SU-DHL-6 (cell line): ENCODE measurements around the gene AKT1.

ENCODE experiments used
- EZH2phosphoT487 ChIP-seq: fragments of 200-600 bp; sonication (generic), shearing (Covaris generic); conservative IDR thresholded peaks from 2 replicates; pipeline ENCODE4 v1.6.1; 2018; ENCODE audit warnings: mild to moderate bottlenecking, antibody characterized with exemption, low read length, moderate library complexity, mixed read lengths
- TF ChIP-seq, protein P1 (sequence below): fragments of 200-600 bp; sonication (generic); IDR thresholded peaks from one replicate; pipeline ENCODE4 v1.5.1; 2017; ENCODE audit warnings: antibody characterized with exemption, mild to moderate bottlenecking, low read length, moderate library complexity; ENCODE audit not compliant: insufficient read depth, poor library complexity, severe bottlenecking

DNA sequence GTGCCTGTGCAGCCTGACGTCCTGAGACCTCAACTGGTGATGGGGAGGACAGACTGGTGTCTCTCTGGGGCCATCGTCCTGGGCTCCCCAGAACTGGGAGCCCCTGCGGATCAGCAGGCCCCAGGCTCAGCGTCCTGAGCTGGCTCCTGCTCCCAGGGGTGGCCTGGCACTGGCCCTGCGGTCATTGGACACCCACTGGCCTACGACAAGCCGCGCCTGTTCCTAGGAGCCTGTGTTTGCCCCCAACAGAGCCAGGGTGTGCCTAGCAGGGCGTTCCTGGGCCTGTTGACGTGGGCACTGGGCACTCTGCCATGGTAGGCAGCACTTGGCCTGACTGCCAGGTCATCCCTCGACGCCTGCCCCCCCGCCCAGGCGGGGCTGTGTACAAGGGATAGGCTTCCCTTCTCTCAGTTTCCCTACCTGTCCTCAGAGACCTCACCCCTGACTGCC, 63.2 kb downstream of the AKT1 start:
- TF ChIP-seq, protein P1, sequence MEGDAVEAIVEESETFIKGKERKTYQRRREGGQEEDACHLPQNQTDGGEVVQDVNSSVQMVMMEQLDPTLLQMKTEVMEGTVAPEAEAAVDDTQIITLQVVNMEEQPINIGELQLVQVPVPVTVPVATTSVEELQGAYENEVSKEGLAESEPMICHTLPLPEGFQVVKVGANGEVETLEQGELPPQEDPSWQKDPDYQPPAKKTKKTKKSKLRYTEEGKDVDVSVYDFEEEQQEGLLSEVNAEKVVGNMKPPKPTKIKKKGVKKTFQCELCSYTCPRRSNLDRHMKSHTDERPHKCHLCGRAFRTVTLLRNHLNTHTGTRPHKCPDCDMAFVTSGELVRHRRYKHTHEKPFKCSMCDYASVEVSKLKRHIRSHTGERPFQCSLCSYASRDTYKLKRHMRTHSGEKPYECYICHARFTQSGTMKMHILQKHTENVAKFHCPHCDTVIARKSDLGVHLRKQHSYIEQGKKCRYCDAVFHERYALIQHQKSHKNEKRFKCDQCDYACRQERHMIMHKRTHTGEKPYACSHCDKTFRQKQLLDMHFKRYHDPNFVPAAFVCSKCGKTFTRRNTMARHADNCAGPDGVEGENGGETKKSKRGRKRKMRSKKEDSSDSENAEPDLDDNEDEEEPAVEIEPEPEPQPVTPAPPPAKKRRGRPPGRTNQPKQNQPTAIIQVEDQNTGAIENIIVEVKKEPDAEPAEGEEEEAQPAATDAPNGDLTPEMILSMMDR = no peak
- no peak for TF ChIP-seq EZH2phosphoT487
